ENCODE data around the gene ZNF567.
"Not testable (repeated sequence)": the region's sequence is repeated elsewhere in the genome, so short reads cannot be mapped to it uniquely, and the experiment has no call there.

Gene ZNF567

GRCh38 chr19:36719687-36720556 is 32.5 kb downstream of the ZNF567 start (continued):
- TF ChIP-seq ZNF623 (tag by site-specific recombination; IDR thresholded peaks at IDR 0.05): no peak
- peak; percentile 61 for TF ChIP-seq ZNF518A (tag by site-specific recombination; conservative IDR thresholded peaks at IDR 0.05; ENCODE audit: low read depth)
- no peak for TF ChIP-seq ZNF571 (tag by site-specific recombination; IDR thresholded peaks at IDR 0.05)
- TF ChIP-seq ZNF140 (tag by site-specific recombination; IDR thresholded peaks at IDR 0.05): no peak
- peak; percentile 98 for TF ChIP-seq ZNF274 (IDR thresholded peaks at IDR 0.05; ENCODE audit: low read length)
- TF ChIP-seq ZNF274 (tag by site-specific recombination; IDR thresholded peaks at IDR 0.05; ENCODE audit: borderline replicate concordance): peak; percentile 100

- H3K27ac ChIP-seq (ENCODE audit: extremely low read depth, low read depth, low read length); POLR2A ChIA-PET; CTCF ChIA-PET; H3K4me3 ChIP-seq (ENCODE audit: low read depth, low read length); H3K4me1 ChIP-seq (ENCODE audit: control insufficient read depth, insufficient read depth, low read length): not testable (repeated sequence)
- Histone ChIP-seq H3K9me3 (ENCODE audit: control insufficient read depth, insufficient read depth, low read depth, low read length) (peaks cover 61% of the 10 kb centered on the region), H3K36me3 (ENCODE audit: control insufficient read depth in 2 of 2, insufficient read depth in 1 of 2, low read length in 2 of 2) (peaks cover 0 to 23% of the 10 kb centered on the region in 2 experiments; a peak in 2 of 3 replicates)
Observed at GRCh38 chr19:36736166-36736565, 48.8 kb downstream of the ZNF567 start.

GRCh38 chr19:36745870-36746269 is 58.5 kb downstream of the ZNF567 start:
- CTCF ChIA-PET: no interaction called here
- Histone ChIP-seq H3K36me3 (ENCODE audit: control insufficient read depth in 2 of 2, insufficient read depth in 1 of 2, low read length in 2 of 2) (peaks cover 54 to 74% of the 10 kb centered on the region in 2 experiments), H3K27ac (ENCODE audit: extremely low read depth, low read depth, low read length) (no peak overlapping the region), H3K9me3 (ENCODE audit: control insufficient read depth, insufficient read depth, low read depth, low read length) (peaks cover 59% of the 10 kb centered on the region), H3K4me1 (ENCODE audit: control insufficient read depth, insufficient read depth, low read length) (no peaks in the 10 kb centered on the region), H3K4me3 (ENCODE audit: low read depth, low read length) (no peak overlapping the region)
- POLR2A ChIA-PET: no interaction called here
- TF ChIP-seq SETDB1 (IDR thresholded peaks at IDR 0.05; ENCODE audit: insufficient read length, low read length): peak; percentile 48
- TF ChIP-seq ZNF843 (tag by site-specific recombination; IDR thresholded peaks at IDR 0.05): no peak
- no peak for TF ChIP-seq PBX3 (CRISPR knock-in tag; IDR thresholded peaks at IDR 0.05)
- TF ChIP-seq ZNF280D (tag by site-specific recombination; IDR thresholded peaks at IDR 0.05): peak; percentile 78; the same call in 1 of the 2 replicates
- no peak for TF ChIP-seq ZNF155 (tag by site-specific recombination; IDR thresholded peaks at IDR 0.05)
- 0 out of 2 replicates have a peak, but pooled peaks have one; percentile 30 for TF ChIP-seq ZNF362 (tag by site-specific recombination; IDR thresholded peaks at IDR 0.05)
- no peak for TF ChIP-seq SCRT2 (tag by site-specific recombination; IDR thresholded peaks at IDR 0.05)
- TF ChIP-seq ZBTB21 (tag by site-specific recombination; IDR thresholded peaks at IDR 0.05): peak; percentile 89
- peak; percentile 41; the same call in 1 of the 2 replicates for TF ChIP-seq ZFP37 (tag by site-specific recombination; IDR thresholded peaks at IDR 0.05)
- no peak for TF ChIP-seq ZNF16 (tag by site-specific recombination; IDR thresholded peaks at IDR 0.05; ENCODE audit: low read depth)
- no peak for TF ChIP-seq ZNF571 (tag by site-specific recombination; IDR thresholded peaks at IDR 0.05)
- peak; percentile 68; the same call in 1 of the 2 replicates for TF ChIP-seq ZNF629 (tag by site-specific recombination; IDR thresholded peaks at IDR 0.05)
- no peak for TF ChIP-seq BCL11A (tag by site-specific recombination; IDR thresholded peaks at IDR 0.05; ENCODE audit: low read depth)
- no peak for TF ChIP-seq ZNF560 (tag by site-specific recombination; IDR thresholded peaks at IDR 0.05; ENCODE audit: borderline replicate concordance)
- no peak for TF ChIP-seq MZF1 (tag by site-specific recombination; IDR thresholded peaks at IDR 0.05; ENCODE audit: borderline replicate concordance)
- no peak for TF ChIP-seq ZNF366 (tag by site-specific recombination; conservative IDR thresholded peaks at IDR 0.05)
- TF ChIP-seq ZNF175 (tag by site-specific recombination; IDR thresholded peaks at IDR 0.05): no peak
